GOT3 (cell line): ENCODE data around the gene LRRFIP1.
"Not testable (repeated sequence)": the region's sequence is repeated elsewhere in the genome, so short reads cannot be mapped to it uniquely, and the experiment has no call there.

Experiments
- DNase-seq: peaks from one replicate; lab custom pipeline; 2025; ENCODE audit warnings: mixed read lengths; lab: John Stamatoyannopoulos, UW

The LRRFIP1 gene

DNA sequence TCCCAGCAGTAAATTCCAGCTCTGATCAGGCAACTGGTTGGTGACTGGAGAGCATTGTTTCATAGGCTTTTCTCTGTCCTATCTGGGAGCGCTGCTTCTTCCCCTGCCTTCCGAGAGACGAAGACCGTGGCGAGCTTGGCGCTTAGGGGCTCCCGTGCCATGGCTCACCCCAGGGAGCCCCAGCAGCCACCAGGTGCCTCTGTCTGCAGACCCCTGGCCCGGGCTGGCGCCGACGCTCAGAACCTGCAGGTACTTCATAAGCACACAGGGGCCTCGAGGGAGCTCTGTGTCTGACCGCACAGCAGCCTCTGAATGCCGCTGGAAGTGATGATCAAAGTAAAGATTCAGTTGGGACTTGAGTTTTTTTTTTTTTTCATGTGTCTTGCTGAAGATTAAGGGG, 152.1 kb downstream of the LRRFIP1 start:
- DNase-seq: no peak

DNA sequence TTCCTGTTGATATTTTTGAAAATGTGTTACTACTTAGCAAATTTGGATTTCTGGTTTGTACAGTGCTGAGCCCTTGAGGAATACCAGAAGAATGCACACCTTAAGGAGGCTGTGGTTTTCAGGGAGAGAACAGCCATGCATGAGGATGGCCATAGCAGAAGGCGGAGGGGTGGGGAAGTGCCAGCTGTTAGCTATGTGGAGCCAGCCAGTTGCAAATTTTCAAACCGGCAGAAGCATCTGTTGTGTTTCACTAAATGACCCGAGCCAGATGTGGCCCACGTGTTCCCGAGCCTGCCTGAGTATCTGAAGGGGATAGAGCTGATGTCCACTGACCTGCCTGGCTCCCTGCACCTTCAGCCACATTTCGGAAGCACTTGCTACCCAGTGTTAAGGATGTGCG, 154.8 kb downstream of the LRRFIP1 start:
- no peak for DNase-seq

DNA sequence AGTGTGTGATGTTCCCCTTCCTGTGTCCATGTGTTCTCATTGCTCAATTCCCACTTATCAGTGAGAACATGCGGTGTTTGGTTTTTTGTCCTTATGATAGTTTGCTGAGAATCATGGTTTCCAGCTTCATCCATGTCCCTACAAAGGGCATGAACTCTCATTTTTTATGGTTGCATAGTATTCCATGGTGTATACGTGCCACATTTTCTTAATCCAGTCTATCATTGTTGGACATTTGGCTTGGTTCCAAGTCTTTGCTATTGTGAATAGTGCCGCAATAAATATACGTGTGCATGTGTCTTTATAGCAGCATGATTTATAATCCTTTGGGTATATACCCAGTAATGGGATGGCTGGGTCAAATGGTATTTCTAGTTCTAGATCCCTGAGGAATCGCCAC, 156.3 kb downstream of the LRRFIP1 start:
- not testable (repeated sequence) for DNase-seq

- no peak for DNase-seq
These were observed 159.5 kb downstream of the LRRFIP1 start for GRCh38 chr2:237786936-237787335.

DNA sequence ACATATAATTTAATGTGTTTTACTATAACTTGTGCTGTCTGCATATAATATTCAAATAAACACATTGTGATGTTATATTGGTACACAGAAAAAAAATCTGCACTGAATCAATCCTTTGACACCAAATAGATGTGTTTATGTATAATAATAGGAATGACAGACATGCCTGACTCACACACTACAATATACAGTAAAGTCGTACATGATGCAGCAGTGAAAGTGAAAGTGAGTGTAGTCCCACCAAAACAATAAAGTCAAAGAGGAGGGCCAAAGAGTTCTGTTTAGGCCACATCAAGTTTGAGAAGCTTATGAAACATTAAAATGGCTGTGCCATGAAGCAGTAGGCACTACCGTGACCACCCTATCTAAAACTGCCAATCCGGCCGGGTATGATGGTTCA, 163.0 kb downstream of the LRRFIP1 start:
- no peak for DNase-seq

DNA sequence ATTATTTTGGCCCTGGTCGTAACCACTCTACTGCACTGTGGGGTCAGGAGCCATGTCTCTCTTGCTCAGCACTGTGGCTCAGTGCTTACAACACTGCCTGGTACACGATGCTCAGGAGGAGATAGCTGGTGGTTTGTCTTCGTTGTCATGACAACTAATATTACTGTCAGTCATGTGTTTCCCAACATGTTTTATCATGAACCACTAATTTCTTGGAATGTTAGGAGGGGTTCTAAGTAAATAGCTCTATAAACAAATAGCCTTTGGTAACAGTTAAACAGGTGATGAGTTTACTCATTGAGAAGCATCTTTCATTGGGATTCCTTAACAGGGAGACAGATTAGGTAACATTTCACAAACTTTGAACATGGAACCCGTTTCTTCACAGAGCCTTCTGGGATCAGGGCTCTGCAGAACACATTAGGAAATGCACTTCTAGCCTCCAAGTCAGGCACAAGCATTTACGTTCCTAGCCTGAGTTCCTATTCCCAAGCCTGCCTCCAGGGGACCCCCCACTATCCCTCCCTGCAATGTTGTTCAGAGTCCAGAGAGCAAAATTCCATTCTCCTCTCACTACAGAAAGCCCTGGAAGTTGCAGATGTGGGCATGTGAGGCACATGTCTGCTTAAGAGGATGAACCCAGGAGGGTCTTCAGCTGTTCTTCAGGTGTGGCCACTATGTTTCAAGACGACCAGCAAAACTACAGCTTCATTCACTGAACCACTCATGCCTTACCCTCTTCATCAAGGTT, 164.8 kb downstream of the LRRFIP1 start:
- no peak for DNase-seq

- DNase-seq: no peak
These were observed 169.9 kb downstream of the LRRFIP1 start for GRCh38 chr2:237797253-237797652.

DNA sequence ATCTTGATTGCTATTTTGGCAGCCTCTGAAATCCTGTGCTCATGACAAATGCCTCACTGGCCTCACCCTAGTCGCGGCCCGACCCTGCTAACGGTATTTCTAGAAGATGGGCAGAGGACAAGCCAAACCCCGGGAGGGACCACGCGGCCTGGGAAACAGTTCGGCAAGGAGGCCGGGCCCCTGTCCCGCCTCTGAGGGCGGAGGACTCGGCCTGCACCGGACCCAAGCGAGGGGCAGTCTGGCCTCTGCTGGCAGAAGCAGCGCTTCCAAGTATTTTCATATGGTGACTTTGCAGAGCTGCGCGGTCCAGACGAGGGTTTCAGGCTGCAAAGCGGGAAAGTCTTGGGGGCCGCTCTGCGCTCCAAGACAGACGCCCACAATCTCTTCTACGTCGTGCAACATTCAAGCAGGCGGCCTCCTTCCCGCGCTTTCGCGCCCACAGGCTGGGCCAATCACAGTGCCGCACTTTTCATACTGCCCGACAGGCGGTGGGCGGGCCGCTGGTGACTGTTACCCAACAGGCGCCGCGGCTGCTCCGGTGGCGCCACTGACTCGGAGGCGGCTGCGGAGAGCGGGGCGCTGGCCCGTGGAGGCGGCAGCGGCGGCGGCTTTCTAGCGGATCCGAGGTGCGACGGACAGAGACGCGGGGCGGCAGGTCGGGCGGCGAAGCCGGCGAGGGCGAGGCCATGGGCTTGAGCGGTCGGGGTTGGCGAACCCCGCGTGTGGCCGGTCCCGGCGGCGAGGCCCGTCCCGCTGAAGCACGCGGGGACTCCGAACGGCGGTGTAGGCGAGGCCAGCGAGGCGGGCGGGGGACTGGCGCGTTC, 171.1 kb downstream of the LRRFIP1 start, which contains the start of gene RBM44:
RBM44 (plus strand) TSS at position 544 of the 824 bp plus-strand sequence. CDS start 14,831 bp downstream, outside the sequence.
- DNase-seq: no peak

- DNase-seq: no peak
These were observed 171.7 kb downstream of the LRRFIP1 start for GRCh38 chr2:237799060-237799428.

GRCh38 chr2:237801466-237801865, 174.1 kb downstream of the LRRFIP1 start:
- no peak for DNase-seq

- DNase-seq: no peak
These were observed 178.9 kb downstream of the LRRFIP1 start for GRCh38 chr2:237806334-237806733.

DNA sequence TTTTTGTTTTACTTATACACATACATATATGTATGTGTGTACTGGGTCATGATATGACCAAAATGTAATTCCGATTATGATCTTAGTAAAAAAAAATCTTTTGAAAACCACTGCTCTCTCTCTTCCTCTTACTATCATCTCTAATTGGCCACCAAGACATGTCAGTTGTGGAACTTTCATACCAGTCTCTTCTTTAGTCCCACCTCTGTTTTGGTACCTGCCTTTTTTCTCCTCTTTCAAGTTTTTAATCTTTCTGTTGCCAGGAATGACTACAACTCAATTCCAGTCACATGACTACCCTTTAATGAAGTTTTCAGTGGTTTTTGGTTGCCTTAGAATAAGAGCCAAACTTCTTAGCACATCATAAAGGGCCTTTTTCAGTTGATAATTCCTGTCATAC, 188.2 kb downstream of the LRRFIP1 start:
- no peak for DNase-seq

DNA sequence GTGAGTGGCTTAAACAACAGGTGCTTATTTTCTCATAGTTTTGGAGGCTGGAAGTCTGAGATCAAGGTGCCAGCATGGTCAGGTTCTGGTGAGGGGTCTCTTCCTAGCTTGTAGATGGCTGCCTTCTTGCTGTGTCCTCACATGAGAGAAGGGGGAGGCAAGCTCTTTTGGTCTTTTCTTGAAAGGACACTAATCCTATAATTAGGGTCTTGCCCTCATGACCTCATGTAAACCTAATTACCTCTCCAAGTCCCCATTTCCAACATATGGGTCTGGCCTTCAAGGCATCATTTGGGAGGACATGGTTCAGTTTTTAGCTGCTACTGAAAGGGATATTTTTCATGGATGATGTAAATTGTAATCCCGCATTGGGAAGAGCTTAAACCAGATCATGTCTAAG, 189.1 kb downstream of the LRRFIP1 start:
- no peak for DNase-seq

GRCh38 chr2:237818066-237818473, 190.7 kb downstream of the LRRFIP1 start:
- no peak for DNase-seq

DNA sequence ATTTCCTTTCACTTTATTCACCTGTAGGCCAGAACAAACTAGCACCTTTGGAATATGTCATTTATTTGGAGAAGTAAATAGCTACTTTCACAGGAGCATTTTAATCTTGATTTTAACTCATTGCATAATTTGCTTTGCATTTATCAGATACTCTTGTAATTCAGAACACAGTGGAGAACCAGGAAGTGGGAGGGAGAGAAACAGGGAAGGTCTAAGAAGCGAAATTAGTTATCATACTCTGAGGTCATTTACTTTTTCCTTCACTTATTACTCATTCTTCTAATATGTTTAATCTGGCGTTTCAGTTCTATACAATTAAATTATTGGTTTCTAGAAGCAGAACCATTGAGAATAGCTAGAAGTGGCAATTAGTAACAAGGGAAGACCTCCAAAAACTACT, 191.8 kb downstream of the LRRFIP1 start:
- no peak for DNase-seq

DNA sequence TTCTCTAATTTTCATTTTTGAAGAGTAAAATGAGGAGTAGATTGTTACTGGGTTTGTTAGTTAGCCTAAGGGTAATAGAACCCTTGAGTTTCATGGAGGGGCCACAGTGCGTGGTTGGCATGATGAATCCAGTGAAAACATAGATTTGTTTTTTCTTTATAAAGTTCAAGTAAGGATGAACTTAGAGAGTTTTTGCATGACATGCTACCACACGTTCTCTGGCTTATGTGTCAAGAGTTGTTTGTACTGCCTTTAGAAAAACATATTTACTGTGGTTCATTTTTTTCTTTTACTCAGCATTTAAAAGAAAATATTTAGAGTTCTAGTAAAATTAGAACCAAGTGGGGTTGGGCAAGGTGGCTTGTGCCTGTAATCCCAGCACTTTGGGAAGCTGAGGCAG, 193.0 kb downstream of the LRRFIP1 start:
- DNase-seq: no peak

- no peak for DNase-seq
These were observed 196.2 kb downstream of the LRRFIP1 start for GRCh38 chr2:237823544-237823943.

- no peak for DNase-seq
These were observed 196.7 kb downstream of the LRRFIP1 start for GRCh38 chr2:237824085-237824484.

GRCh38 chr2:237827421-237827987, 200.1 kb downstream of the LRRFIP1 start:
- DNase-seq: no peak
